Activated naive CD8-positive, alpha-beta T cell (primary cell): ENCODE data around the gene E2F1.

Source experiments
- H3K27ac Mint-ChIP-seq: one replicate; pipeline ENCODE4 v1.8.0; 2021; ENCODE audit warnings: mixed read lengths
- H3K27me3 Mint-ChIP-seq: one replicate; pipeline ENCODE4 v1.8.0; 2021; ENCODE audit warnings: mixed read lengths
- H3K36me3 Mint-ChIP-seq: one replicate; pipeline ENCODE4 v1.8.0; 2021; ENCODE audit warnings: mixed read lengths
- H3K4me1 Mint-ChIP-seq: one replicate; pipeline ENCODE4 v1.8.0; 2021; ENCODE audit warnings: low read depth, mixed read lengths
- H3K4me3 Mint-ChIP-seq: one replicate; pipeline ENCODE4 v1.8.0; 2021; ENCODE audit warnings: mild to moderate bottlenecking, mixed read lengths
- H3K9me3 Mint-ChIP-seq: one replicate; pipeline ENCODE4 v1.8.0; 2021; ENCODE audit warnings: low read depth, mixed read lengths

E2F1 gene

DNA sequence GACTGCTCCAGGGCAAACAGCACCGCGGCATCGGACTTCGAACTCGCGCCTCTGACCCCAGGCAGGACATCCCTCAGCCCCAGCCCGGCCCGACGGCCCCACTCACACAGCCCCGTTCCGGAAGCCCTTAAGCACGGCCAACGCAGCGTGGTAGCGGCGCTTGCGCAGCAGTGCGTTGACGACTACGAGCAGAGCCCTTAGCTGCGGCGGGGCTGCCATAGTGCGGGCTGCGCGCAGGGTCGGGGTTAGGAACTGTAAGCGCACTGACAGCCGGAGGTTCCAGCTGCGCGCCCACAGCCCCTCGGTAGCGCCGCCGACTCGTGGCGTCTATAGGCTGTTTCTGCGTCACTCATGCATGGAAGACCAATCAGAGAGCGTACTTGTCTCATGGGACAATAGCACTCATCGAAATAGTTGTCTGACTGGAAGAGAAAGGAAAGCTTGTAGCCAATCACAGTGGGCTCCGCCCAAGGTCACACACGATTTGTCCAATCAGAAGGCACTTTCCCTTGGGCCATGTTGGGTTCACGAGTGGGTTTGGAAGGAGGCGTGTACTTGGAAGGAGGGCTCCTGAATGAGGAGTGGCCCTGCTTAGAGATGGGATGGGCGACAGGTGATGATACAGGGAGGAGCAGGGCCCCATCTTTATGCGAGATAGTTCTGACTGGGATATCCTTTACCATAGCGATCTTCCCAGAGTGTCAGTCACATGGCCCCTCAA lies 34.0 kb upstream of the E2F1 start, which contains the start of gene PXMP4:
TSS of gene PXMP4 (minus strand) at position 322 of the 721 bp plus-strand sequence. CDS start at position 219, 103 bp downstream.
- Mint-ChIP-seq H3K27me3 (no peaks in the 10 kb centered on the region), H3K27ac (peak within 1 kb of the TSS; percentile 86), H3K9me3 (no peaks in the 10 kb centered on the region), H3K36me3 (peaks cover 2% of the 10 kb centered on the region), H3K4me1 (peaks cover 25% of the 10 kb centered on the region), H3K4me3 (peak within 1 kb of the TSS; percentile 88)

DNA sequence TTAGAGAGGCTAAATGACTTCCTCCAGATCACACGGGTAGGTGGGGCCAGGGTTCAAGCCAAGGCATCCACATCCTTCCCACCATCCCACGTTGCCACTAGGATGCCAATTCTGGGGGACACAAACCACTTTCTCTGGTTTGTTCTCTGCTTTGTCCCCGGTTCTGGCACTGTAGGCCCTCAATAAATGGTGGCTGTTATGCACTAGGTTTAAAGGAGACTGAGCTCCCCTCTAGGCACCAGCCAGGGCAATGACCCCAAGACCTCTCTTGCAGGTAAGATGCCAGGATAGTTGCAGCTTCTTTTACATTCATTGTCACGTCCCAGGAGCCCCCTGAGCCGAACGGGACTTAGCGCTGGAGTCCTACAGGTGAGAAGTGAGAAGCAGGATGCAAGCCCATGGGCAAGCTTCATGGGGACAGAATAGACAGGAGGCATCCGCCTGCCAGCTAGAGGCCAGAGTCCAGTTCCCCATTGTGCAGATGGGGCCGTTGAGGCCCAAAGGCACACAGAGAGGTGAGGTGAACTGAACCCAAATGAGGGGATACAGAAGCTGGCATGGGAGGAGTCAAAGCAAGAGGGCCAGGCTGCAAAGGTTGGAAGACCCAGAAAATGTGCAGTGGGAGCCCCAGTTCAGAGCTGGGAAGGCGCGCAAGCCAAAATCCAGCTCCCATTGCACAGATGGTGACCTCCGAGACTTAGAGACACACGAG lies 33.2 kb upstream of the E2F1 start:
- Mint-ChIP-seq H3K9me3 (no peaks in the 10 kb centered on the region), H3K36me3 (peaks cover 2% of the 10 kb centered on the region), H3K27me3 (no peaks in the 10 kb centered on the region), H3K4me3 (peak overlapping the region; percentile 88), H3K4me1 (peaks cover 25% of the 10 kb centered on the region), H3K27ac (peak overlapping the region; percentile 86)

DNA sequence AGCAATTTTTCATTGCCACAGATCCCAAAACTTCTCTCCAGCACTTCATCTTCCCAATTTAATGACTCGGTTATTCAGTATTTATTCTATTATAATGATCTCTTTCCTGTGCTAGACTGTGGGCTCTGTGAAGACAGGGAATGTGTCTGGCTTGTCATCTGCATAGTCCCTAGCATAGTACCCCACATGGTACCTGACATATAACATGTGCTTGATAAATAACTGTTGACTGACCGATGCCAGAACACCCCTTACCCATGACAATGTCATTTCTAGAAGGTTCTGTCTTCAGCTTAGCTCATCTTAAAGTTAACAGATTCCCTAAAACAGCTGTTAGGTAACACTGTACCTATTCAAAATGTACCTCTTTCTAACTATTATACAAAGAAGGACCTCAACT lies 30.3 kb upstream of the E2F1 start:
- Mint-ChIP-seq H3K36me3 (peaks cover 7% of the 10 kb centered on the region), H3K4me3 (no peak overlapping the region), H3K27ac (no peak overlapping the region), H3K27me3 (no peaks in the 10 kb centered on the region), H3K4me1 (peaks cover 23% of the 10 kb centered on the region), H3K9me3 (no peaks in the 10 kb centered on the region)

DNA sequence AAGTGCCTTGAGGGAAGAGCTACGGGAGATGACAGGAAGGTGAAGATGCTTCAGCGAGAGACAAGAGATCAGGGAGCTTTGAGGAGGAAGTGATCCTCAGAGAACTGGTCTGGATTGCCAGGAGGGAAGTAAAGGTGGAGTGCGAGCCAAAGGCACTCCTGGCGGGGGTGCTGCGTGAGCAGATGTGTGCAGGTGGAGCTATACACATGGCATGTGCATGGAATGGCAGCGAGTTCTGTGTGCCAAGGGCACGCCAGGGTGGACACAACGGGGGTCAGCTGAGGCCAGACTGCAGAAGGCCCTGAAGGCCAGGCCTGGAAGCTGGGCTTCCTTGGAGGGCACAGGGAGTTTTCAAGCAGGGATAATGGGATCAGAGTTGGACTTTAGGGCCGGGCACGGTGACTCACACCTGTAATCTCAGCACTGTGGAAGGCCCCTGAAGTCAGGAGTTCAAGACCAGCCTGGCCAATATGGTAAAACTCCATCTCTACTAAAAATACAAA lies 27.7 kb upstream of the E2F1 start:
- H3K9me3 Mint-ChIP-seq: no peaks in the 10 kb centered on the region
- no peak overlapping the region for H3K27ac Mint-ChIP-seq
- peaks cover 13% of the 10 kb centered on the region for H3K36me3 Mint-ChIP-seq
- no peak overlapping the region for H3K4me3 Mint-ChIP-seq
- H3K4me1 Mint-ChIP-seq: peaks cover 23% of the 10 kb centered on the region
- no peaks in the 10 kb centered on the region for H3K27me3 Mint-ChIP-seq

DNA sequence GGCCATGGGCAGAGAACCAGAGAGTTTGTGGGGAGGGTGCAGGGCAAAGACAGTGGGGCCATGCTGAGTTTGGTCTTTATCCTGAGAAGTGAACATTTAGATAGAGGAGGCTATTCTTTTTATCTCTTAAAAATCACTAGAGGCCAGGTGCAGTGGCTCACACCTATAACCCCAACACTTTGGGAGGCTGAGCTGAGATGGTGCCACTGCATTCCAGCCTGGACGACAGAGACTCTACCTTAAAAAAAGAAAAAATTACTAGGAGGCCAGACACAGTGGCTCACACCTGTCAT lies 25.2 kb upstream of the E2F1 start:
- H3K27ac Mint-ChIP-seq: no peak overlapping the region
- H3K9me3 Mint-ChIP-seq: no peaks in the 10 kb centered on the region
- no peaks in the 10 kb centered on the region for H3K27me3 Mint-ChIP-seq
- H3K4me3 Mint-ChIP-seq: no peak overlapping the region
- peaks cover 15% of the 10 kb centered on the region for H3K4me1 Mint-ChIP-seq
- peaks cover 11% of the 10 kb centered on the region for H3K36me3 Mint-ChIP-seq

DNA sequence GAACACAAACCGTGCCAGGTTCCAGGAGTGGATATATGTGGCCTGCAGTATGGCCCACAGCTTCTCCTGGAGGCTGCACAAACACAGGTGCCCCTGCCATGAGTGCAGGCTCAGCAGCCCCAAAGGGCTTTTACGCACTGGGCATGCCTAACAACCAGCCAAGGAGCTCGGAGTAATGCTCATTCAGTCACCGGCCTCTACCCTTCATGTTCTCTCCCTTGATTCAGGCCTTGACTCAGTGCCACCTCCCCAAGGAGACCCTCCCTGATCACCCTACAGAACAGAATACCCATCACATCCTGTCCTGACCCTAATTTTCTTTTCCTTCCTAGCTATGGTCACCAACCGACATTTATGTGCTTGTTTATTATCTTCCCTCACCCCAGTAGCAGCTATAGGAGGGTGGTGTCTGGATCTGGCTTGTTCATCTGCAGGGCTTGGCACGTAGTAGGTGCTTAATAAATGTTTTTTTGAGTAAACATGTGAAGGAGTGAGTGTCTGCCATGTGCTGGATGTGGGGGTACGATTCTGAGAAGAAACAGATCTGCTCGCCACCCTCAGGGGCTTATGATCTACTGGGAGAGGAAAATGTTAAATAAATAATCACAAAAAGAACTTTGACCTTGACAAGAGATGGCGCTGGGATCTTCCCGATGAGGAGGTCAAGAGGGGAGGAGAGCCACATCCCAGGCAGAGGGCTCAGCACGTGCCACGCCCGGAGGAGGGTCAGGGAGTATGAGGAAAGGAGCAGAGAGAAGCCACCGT lies 24.7 kb upstream of the E2F1 start:
- Mint-ChIP-seq H3K36me3 (peaks cover 11% of the 10 kb centered on the region), H3K4me1 (peaks cover 15% of the 10 kb centered on the region), H3K4me3 (no peak overlapping the region), H3K27me3 (no peaks in the 10 kb centered on the region), H3K27ac (peak overlapping the region; percentile 46), H3K9me3 (no peaks in the 10 kb centered on the region)

DNA sequence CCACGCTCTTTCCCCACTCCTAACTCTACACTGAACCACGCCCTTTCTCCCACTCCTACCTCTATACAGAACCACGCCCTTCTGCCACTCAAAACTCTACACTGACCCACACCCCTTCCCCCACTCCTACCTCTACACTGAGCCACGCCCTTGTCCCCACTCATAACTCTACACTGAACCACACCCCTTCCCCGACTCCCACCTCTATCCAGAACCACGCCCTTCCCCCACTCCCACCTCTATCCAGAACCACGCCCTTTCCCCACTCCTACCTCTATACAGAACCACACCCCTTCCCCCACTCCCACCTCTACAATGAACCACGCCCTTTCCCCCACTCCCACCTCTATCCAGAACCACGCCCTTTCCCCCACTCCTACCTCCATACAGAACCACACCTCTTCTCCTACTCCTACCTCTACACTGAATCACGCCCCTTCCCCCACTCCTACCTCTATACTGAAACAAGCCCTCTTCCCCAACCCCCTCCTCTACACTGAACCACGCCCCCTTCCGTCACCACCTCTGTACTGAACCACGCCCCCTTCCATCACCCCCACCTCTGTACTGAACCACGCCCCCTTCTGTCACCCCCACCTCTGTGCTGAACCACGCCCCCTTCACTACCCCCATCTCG lies 23.8 kb upstream of the E2F1 start:
- H3K4me1 Mint-ChIP-seq: peaks cover 15% of the 10 kb centered on the region
- H3K9me3 Mint-ChIP-seq: no peaks in the 10 kb centered on the region
- no peak overlapping the region for H3K27ac Mint-ChIP-seq
- H3K4me3 Mint-ChIP-seq: no peak overlapping the region
- no peaks in the 10 kb centered on the region for H3K27me3 Mint-ChIP-seq
- H3K36me3 Mint-ChIP-seq: peaks cover 11% of the 10 kb centered on the region

DNA sequence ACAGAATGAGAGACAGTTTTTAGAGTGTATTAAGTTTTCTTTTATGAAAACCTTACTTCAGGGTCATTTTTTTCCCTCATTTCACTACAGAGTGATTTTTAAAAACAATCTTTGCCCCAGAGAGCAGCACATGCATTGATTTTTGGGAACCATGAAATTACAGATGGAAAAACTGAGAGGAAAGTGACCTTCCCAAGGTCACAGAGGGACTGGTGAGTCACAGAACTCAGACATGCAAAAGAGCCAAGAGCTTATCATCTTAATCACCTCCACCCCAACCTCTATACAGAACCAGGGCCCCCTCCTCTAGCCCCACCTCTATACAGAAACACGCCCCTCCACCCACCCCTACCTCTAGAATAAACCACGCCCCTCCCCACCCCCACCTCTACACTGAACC lies 23.2 kb upstream of the E2F1 start:
- Mint-ChIP-seq H3K4me1 (peaks cover 15% of the 10 kb centered on the region), H3K36me3 (peaks cover 11% of the 10 kb centered on the region), H3K9me3 (no peaks in the 10 kb centered on the region), H3K4me3 (no peak overlapping the region), H3K27me3 (no peaks in the 10 kb centered on the region), H3K27ac (peak overlapping the region; percentile 75)

DNA sequence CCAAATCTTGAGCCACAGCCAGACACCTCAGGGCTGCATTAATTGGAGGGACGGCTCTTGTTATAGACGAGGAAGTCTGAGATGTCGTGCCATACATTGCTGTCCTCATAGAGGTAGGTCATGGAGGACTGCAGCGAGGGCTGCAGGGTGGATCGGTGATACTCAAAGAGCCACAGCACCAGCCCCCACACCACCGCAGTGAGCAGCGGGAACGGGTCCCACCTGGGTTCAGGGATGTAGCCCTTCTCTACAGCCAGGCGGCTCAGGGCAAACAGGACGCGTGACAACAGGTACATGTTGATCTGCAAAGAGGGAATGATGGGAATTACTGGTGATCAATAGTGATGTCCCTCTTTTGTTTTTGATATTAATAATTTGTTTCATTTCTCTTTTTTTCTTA lies 21.5 kb upstream of the E2F1 start:
- H3K4me1 Mint-ChIP-seq: peaks cover 15% of the 10 kb centered on the region
- H3K27ac Mint-ChIP-seq: no peak overlapping the region
- no peak overlapping the region for H3K4me3 Mint-ChIP-seq
- H3K9me3 Mint-ChIP-seq: no peaks in the 10 kb centered on the region
- H3K36me3 Mint-ChIP-seq: peaks cover 6% of the 10 kb centered on the region
- no peaks in the 10 kb centered on the region for H3K27me3 Mint-ChIP-seq

DNA sequence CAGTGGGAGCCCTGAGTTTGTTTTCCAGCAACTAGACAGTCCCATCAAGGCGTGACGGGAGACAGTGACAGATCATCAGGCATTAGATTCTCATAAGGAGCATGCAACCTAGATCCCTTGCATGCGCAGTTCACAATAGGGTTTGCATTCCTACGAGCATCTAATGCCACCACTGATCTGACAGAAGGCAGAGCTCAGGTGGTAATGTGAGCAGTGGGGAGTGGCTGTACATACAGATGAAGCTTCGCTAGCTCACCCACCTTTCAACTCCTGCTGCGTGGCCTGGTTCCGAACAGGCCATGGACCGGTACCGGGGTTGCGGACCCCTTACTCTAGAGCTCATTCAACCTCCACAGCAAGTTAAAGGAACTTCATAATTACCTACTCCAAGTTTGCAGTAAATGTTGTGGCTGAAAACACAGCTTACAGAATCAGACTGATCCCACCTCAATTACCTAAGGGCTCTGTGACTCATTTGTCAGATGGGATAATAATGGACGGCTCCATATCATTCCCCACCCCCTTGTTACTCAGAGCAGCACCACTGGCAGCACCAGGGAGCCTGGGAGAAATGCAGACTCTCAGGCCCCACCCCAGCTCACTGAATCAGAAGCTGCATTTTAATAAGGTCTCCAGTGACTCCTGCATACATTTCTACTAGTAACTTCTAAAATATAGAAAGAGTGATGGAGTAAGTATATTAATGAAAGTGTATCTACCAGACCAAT lies 18.2 kb upstream of the E2F1 start:
- Mint-ChIP-seq H3K4me3 (no peak overlapping the region), H3K27ac (no peak overlapping the region), H3K9me3 (no peaks in the 10 kb centered on the region), H3K4me1 (peaks cover 5% of the 10 kb centered on the region), H3K27me3 (no peaks in the 10 kb centered on the region), H3K36me3 (no peaks in the 10 kb centered on the region)

DNA sequence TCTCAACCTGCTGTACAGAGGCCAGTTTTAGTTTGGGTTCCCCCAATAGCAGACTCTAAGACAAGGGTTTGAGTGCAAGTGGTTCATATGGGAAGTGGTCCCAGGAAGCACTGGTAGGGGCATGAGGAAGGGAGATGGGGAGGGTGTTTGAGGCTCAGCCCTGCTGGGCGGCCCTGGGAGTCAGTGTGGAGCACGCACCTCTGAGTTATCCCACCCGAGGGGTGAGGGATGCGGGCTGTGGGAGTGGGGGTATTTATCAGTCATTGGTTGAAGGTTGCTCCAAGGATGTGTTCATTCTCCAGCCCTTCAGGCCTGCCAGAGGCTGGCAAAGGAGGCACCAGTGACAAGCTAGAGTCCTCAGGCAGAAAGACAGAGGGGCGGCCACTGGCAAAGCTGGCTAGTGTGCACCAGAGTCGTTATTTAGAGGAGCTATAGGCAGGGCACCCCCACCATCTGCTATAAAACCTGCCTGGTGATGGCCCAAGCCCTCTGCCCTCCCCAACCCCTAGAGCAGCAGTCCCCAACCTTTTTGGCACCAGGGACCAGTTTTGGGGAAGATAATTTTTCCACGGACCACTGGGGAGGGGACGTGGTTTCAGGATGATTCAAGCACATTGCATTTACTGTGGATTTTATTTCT lies 17.4 kb upstream of the E2F1 start:
- Mint-ChIP-seq H3K4me1 (no peaks in the 10 kb centered on the region), H3K27me3 (no peaks in the 10 kb centered on the region), H3K27ac (no peak overlapping the region), H3K36me3 (no peaks in the 10 kb centered on the region), H3K4me3 (no peak overlapping the region), H3K9me3 (no peaks in the 10 kb centered on the region)

DNA sequence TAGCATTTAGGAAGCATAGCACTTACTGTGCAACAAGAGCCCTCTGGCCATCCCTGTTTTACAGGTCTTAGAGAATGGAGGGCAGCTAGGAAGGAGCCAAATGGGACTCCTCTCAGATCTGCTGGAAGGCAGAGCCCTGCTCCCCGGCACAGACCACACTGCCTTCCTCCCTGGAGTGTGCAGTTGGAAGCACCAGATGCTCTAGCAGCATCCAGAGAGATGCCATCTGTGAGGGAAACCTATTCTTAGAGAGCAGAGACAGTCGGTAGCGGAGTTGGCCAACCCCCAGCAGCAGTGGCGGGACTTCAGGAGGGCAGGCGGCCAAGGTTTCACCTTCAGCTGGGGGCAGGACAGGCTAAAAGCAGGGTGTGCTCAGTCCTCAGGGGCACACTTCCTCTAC lies 16.7 kb upstream of the E2F1 start:
- Mint-ChIP-seq H3K4me1 (no peaks in the 10 kb centered on the region), H3K36me3 (no peaks in the 10 kb centered on the region), H3K27me3 (no peaks in the 10 kb centered on the region), H3K27ac (no peak overlapping the region), H3K4me3 (no peak overlapping the region), H3K9me3 (no peaks in the 10 kb centered on the region)

DNA sequence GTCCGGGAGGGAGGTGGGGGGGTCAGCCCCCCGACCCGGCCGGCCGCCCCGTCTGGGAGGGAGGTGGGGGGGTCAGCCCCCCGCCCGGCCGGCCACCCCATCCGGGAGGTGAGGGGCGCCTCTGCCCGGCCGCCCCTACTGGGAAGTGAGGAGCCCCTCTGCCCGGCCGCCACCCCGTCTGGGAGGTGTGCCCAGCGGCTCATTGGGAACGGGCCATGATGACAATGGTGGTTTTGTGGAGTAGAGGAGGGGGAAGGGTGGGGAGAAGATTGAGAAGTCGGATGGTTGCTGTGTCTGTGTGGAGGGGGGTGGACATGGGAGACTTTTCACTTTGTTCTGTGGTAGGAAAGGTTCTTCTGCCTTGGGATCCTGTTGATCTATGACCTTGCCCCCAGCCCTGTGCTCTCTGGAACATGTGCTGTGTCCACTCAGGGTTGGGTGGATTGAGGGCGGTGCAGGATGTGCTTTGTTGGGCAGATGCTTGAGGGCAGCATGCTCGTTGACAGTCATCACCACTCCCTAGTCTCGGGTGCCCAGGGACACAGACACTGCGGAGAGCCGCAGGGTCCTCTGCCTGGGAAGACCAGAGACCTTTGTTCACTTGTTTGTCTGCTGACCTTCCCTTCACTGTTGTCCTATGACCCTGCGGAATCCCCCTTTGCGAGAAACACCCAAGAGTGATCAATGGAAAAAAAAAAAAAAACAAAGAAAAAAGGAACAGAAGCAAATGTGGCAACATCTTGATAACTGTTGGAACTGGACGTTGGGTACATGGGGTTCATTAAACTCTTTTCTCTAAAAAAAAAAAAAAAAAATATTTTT lies 15.7 kb upstream of the E2F1 start:
- no peaks in the 10 kb centered on the region for H3K9me3 Mint-ChIP-seq
- H3K27me3 Mint-ChIP-seq: no peaks in the 10 kb centered on the region
- no peak overlapping the region for H3K27ac Mint-ChIP-seq
- no peaks in the 10 kb centered on the region for H3K36me3 Mint-ChIP-seq
- H3K4me1 Mint-ChIP-seq: no peaks in the 10 kb centered on the region
- no peak overlapping the region for H3K4me3 Mint-ChIP-seq
